ENCODE measurements around the gene WDR7.
"Not testable (repeated sequence)": the region's sequence is repeated elsewhere in the genome, so short reads cannot be mapped to it uniquely, and the experiment has no call there.

The WDR7 gene

DNA sequence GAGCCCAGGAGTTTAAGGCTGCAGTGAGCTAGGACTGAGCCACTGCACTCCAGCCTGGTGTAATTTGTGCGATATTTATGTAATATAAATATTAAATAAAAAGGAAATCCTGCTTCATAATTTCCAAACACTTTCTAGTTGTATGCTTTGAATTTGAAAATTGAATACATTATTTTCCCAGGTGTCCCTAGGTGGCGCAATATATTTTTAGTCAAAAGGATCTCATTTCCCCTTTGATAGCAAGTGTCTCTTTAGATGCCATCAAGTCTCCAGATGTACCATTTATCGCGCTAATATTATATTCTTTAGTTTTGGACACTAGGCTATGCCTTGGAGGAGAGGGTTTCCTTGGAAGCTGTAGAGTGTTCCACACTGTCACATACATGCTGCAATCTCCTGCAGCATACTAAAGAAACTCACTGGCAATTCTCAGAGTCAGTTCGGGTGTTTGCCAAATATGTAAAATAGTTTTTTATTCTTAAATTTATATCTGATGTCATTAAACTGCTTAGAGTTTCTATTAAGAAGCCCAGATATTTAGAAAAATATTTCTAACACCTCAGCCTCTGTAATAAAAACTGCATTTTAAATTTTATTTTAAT lies 5.6 kb upstream of the WDR7 start:
- no peaks in the 10 kb centered on the region for H3K27me3 Mint-ChIP-seq
- no peak overlapping the region for H3K27ac Mint-ChIP-seq
- H3K4me1 Mint-ChIP-seq (ENCODE audit: low read depth) = peaks cover 9% of the 10 kb centered on the region
- H3K9me3 Mint-ChIP-seq (ENCODE audit: low read depth) = no peaks in the 10 kb centered on the region
- H3K4me3 Mint-ChIP-seq = no peak overlapping the region
- H3K36me3 Mint-ChIP-seq = peaks cover 6% of the 10 kb centered on the region

DNA sequence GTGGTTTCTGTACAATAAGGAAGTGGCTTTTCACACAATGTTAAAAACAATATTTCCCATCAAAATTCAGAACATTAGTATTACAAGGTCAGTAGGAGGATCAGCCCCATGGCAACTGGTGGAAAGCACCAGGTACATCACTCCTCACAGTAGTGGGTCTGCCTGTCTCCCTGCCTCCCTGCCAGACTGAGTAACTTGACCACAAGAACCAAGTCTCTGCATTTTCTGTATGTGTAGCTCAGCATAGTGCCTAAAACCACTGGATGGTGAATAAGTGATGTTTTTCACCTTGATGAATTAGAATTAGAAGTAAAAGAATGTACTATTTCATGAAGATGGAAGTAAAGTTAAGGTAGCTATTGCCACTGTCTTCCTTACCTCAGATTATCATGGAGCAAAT lies 4.1 kb upstream of the WDR7 start:
- Mint-ChIP-seq H3K4me3 (no peak overlapping the region), H3K9me3 (ENCODE audit: low read depth) (no peaks in the 10 kb centered on the region), H3K36me3 (peaks cover 9% of the 10 kb centered on the region), H3K27me3 (no peaks in the 10 kb centered on the region), H3K27ac (no peak overlapping the region), H3K4me1 (ENCODE audit: low read depth) (peaks cover 19% of the 10 kb centered on the region)

DNA sequence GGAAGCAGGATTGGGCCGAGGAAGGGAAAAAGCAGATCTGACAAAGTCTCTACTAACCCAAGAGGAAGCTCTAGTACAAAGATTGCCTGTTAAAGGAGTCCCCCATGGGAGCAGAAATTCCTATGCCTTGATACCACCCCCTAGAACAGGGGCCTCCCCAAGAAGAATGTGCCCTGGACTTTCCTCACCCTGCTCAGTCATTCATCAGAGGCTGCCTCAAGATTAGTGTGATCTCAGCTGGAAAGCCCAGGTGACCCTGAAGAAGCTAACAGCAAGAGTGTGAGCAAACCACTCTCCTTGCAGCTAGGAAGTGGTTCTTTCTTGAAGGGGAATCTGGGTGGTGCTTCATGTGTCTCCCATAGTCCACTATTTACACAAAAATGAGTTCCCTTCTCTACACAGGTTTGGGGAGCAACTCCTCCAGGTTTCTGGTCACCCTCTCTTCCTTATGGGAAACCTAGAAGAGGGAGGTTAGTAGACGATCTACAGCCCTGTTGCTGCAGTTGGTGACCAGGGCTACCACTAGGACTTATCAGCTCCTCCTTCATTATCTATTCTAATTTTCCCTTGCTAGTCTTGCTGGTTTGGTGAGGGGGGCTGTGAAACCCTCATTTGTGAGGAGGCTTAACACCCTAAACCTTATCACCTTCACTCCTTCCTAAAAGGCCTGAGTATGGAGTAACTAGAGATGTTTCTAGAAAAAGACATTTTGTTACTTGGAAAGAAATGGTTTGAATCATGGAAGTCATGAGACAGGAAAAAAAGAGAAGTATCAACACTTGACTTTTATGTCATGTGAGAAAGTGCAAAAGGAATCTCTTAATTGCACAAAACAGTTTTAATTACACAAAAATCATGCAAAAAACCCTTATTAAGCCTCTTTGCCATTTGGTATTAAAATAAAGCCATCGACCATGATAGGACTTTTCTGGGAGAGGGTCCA lies 2.9 kb upstream of the WDR7 start:
- no peak overlapping the region for H3K4me3 Mint-ChIP-seq
- H3K36me3 Mint-ChIP-seq = peaks cover 9% of the 10 kb centered on the region
- peaks cover 29% of the 10 kb centered on the region for H3K4me1 Mint-ChIP-seq (ENCODE audit: low read depth)
- no peaks in the 10 kb centered on the region for H3K27me3 Mint-ChIP-seq
- no peak overlapping the region for H3K27ac Mint-ChIP-seq
- no peaks in the 10 kb centered on the region for H3K9me3 Mint-ChIP-seq (ENCODE audit: low read depth)

DNA sequence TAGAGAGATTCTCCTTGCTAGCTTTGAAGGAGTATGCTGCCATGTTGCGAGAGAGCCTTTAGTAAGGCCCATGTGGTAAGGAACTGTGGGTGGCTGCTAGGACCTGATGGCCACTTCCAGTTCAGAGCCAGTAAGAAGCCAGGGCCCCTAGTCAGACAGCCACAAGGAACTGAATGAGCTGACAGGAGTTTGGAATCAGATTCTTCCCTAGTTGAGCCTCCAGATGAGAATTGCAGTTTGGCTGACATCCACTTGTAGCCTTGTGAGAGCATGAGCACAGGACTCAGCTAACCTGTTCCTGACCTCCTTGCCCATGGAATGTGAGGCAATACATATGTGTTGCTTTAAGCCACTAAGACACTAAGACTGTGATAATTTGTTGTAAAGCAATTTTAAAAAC lies 1.2 kb upstream of the WDR7 start:
- H3K4me1 Mint-ChIP-seq (ENCODE audit: low read depth) = peaks cover 46% of the 10 kb centered on the region
- no peaks in the 10 kb centered on the region for H3K27me3 Mint-ChIP-seq
- H3K36me3 Mint-ChIP-seq = peaks cover 12% of the 10 kb centered on the region
- H3K4me3 Mint-ChIP-seq = peak overlapping the region; percentile 95
- H3K27ac Mint-ChIP-seq = no peak overlapping the region
- peaks cover 7% of the 10 kb centered on the region for H3K9me3 Mint-ChIP-seq (ENCODE audit: low read depth)

DNA sequence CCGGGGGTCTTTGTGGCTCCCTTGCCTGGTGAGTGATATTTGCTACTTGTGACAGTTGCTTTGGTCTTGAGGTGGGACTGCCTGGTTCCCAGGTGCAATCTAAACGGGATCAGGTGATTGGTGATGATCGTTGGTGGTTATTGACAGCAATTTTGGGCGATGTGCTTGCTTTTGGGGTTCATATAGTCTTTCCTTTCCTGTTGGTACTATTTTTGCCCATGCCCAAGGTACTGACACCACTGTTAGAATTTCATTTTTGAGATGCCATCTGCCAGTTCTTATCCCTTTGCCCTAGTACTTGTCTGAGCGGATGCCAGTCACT lies 573 bp downstream of the WDR7 start:
- H3K4me3 Mint-ChIP-seq = peak overlapping the region; percentile 95
- H3K4me1 Mint-ChIP-seq (ENCODE audit: low read depth) = peaks cover 58% of the 10 kb centered on the region
- H3K27ac Mint-ChIP-seq = peak overlapping the region; percentile 96
- no peaks in the 10 kb centered on the region for H3K27me3 Mint-ChIP-seq
- H3K9me3 Mint-ChIP-seq (ENCODE audit: low read depth) = peaks cover 7% of the 10 kb centered on the region
- peaks cover 11% of the 10 kb centered on the region for H3K36me3 Mint-ChIP-seq

DNA sequence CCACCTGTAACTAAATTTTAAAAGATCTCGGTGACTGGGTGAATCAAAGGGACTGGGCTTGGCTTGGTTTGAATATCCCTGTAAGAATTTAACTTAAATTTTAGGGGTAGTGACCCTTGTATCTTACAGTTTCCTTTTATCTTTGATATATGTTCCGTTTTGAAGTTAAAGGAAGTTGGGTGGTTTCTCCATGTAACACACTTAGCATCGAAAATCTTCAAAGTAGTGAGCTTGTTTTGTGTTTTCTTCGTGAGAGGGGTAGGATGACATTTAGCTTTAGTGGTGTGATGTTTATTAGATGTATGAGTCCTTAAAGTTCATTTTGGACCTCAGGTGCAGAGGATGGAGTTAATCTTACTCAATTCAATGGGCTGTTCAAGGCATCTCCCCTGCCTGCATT lies 1.6 kb downstream of the WDR7 start:
- H3K4me1 Mint-ChIP-seq (ENCODE audit: low read depth) = peaks cover 56% of the 10 kb centered on the region
- no peaks in the 10 kb centered on the region for H3K27me3 Mint-ChIP-seq
- peak overlapping the region; percentile 95 for H3K4me3 Mint-ChIP-seq
- peak overlapping the region; percentile 87 for H3K27ac Mint-ChIP-seq
- peaks cover 7% of the 10 kb centered on the region for H3K9me3 Mint-ChIP-seq (ENCODE audit: low read depth)
- peaks cover 6% of the 10 kb centered on the region for H3K36me3 Mint-ChIP-seq

DNA sequence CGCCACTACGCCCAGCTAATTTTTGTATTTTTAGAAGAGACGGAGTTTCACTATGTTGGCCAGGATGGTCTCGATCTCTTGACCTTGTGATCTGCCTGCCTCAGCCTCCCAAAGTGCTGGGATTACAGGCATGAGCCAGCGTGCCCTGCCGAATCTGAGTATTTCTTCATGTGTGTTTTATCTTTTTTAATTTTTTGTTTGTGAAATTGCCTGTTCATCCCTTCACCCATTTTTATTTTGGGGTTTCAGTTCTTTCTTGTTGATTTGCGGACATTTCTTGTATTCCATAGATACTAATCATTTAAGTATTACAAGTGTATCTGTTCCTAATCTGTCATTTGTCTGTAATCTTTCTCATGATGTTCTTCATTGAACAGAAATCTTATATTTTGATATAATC lies 3.1 kb downstream of the WDR7 start:
- H3K27ac Mint-ChIP-seq; H3K4me3 Mint-ChIP-seq; H3K9me3 Mint-ChIP-seq (ENCODE audit: low read depth); H3K27me3 Mint-ChIP-seq: not testable (repeated sequence)
- H3K4me1 Mint-ChIP-seq (ENCODE audit: low read depth) = peaks cover 59% of the 10 kb centered on the region
- H3K36me3 Mint-ChIP-seq = peaks cover 10% of the 10 kb centered on the region

DNA sequence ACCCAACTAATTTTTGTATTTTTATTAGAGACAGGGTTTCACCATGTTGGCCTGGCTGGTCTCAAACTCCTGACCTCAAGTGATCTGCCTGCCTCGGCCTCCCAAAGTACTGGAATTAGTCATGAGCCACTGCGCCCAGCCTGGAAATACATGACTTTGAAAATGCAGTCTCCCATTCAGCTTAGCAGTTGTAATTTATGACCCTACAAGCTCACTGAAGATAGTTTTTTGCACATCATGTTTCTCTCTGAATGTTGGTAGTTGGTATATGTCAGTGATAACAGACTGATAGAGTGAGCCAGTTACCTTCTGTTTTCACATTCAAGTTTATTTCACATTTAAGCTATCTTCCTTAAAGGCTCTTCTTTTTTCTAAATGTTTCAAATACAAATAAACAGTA lies 7.1 kb downstream of the WDR7 start:
- Mint-ChIP-seq H3K27me3 (no peaks in the 10 kb centered on the region), H3K4me3 (no peak overlapping the region), H3K9me3 (ENCODE audit: low read depth) (peaks cover 7% of the 10 kb centered on the region), H3K4me1 (ENCODE audit: low read depth) (peaks cover 57% of the 10 kb centered on the region), H3K36me3 (peaks cover 16% of the 10 kb centered on the region), H3K27ac (no peak overlapping the region)

DNA sequence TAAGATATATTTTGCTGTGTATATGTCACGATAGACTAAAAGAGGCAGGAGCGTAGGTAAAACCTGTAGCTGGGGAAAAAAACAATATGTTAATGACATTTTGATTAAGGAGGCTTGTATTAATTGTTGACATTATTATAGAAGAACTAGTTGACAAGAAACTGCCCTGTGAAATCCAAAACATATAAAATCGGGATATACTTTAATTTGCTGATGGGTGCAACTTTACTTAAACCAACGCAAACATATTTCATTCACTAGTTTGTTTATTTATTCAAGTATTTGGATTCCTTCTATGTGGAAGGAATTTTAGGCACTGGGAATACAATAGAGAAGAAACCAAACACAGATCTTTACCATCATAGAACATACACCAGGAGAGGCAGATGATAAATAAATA lies 8.0 kb downstream of the WDR7 start:
- Mint-ChIP-seq H3K9me3 (ENCODE audit: low read depth) (peaks cover 7% of the 10 kb centered on the region), H3K4me3 (no peak overlapping the region), H3K27me3 (no peaks in the 10 kb centered on the region), H3K36me3 (peaks cover 16% of the 10 kb centered on the region), H3K4me1 (ENCODE audit: low read depth) (peaks cover 55% of the 10 kb centered on the region), H3K27ac (no peak overlapping the region)

DNA sequence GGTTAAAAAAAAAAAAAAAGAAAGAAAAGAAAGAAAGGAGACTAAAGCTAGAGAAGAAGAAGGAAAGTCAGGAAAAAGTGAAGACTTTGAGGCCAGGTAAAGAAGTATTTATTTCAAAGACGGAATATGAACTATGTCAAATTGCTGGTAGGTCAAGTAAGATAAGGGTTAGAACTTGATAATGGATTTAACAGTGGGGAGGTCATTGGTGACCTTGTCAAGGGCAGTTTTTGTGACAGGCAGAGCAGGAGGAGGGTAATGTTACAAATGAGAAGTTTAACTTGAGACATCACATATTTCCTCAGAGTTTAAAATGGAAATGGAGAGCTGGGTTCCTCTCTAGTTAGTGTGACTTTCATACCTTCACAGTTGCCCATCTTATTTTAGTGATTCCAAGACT lies 9.5 kb downstream of the WDR7 start:
- H3K27me3 Mint-ChIP-seq = no peaks in the 10 kb centered on the region
- H3K9me3 Mint-ChIP-seq (ENCODE audit: low read depth) = no peaks in the 10 kb centered on the region
- H3K4me1 Mint-ChIP-seq (ENCODE audit: low read depth) = peaks cover 45% of the 10 kb centered on the region
- H3K27ac Mint-ChIP-seq = no peak overlapping the region
- no peak overlapping the region for H3K4me3 Mint-ChIP-seq
- peaks cover 13% of the 10 kb centered on the region for H3K36me3 Mint-ChIP-seq

DNA sequence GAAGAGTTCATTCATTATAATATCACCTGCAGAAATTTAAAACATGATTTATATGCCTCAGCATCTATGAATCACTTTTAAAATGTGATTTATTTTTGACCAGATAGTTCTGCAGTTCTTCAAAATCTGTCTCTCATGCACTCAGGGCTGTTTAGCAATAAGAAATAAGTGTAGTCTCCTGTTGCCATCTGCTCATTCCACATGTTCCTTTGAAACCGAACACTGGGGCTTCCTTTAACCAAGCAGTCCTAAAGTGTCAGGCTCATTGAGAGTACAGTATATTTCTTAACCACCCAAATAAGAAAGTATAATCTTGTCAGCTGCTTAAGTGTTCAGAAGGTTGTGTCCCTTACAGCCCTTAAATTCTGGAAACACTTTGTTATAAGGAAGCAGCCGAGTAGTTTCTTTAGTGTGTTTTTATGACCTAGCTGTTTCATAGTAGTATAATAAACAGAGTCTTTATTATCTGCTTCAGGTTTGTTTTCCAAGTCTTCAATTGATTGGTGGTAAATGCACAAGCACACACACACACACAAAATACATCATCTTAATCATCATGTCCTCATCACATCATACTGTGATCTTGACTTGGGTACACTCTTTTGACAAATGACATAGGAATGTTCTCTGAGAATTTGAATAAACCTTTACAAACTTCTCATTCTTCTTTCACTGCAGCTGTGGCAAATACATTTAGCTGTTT lies 10.4 kb downstream of the WDR7 start:
- Mint-ChIP-seq H3K27me3 (no peaks in the 10 kb centered on the region), H3K9me3 (ENCODE audit: low read depth) (no peaks in the 10 kb centered on the region), H3K27ac (no peak overlapping the region), H3K4me3 (no peak overlapping the region), H3K36me3 (peaks cover 13% of the 10 kb centered on the region), H3K4me1 (ENCODE audit: low read depth) (peaks cover 44% of the 10 kb centered on the region)

DNA sequence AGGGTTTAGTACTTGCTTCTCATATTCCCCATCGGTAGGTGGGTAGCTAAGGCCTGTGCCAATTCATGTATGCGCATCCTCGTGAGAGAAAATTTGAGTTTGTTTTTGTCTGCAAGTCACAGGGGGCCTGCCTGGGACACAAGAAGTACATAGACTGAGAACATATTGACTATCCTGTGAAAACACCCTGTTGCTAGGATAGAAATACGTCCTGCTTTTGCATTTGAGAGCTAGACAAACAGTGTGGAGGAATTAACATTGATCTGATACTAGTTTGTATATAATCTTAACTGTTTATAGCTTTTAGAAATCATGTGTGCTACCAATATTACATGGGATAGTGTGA lies 10.9 kb downstream of the WDR7 start:
- H3K4me3 Mint-ChIP-seq = no peak overlapping the region
- H3K27ac Mint-ChIP-seq = no peak overlapping the region
- H3K9me3 Mint-ChIP-seq (ENCODE audit: low read depth) = no peaks in the 10 kb centered on the region
- H3K27me3 Mint-ChIP-seq = no peaks in the 10 kb centered on the region
- H3K36me3 Mint-ChIP-seq = peaks cover 13% of the 10 kb centered on the region
- H3K4me1 Mint-ChIP-seq (ENCODE audit: low read depth) = peaks cover 45% of the 10 kb centered on the region

DNA sequence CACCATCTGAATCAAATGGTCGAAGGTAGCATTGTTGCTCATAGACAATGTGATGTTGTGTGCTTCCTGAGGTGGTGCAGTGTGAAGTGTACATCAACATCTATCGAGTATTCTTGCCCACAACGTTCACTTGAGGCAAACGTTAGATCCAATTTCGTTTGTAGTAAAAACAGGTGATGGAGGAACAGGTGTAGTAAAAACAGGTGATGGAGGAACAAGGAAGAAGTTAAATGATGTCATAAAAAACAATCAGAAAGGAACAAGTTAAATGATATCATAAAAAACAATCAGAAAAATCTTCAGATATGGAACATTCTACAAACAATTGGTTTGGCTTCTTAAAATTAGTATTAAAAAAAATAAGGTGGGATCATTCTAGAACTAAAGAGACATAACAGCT lies 11.3 kb downstream of the WDR7 start:
- no peak overlapping the region for H3K4me3 Mint-ChIP-seq
- peaks cover 50% of the 10 kb centered on the region for H3K4me1 Mint-ChIP-seq (ENCODE audit: low read depth)
- H3K36me3 Mint-ChIP-seq = peaks cover 13% of the 10 kb centered on the region
- H3K27ac Mint-ChIP-seq = no peak overlapping the region
- H3K9me3 Mint-ChIP-seq (ENCODE audit: low read depth) = no peaks in the 10 kb centered on the region
- H3K27me3 Mint-ChIP-seq = no peaks in the 10 kb centered on the region

DNA sequence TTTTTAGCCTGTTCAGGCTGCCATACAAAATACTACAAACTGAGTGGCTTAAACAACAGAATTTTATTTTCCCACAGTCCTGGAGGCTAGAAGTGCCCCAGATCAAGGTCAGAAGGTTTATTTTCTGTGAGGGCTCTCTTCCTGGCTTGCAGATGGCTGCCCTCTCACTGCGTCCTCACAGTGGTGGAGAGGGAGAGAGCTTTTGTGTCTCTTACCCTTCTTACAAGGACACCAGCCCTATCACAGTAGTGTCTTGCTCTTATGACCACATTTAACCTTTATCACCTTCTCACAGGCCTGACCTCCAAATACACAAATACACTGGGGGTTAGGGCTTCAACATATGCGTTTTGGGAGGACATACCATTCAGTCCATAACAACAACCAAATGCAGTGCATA lies 11.7 kb downstream of the WDR7 start:
- H3K27ac Mint-ChIP-seq = no peak overlapping the region
- peaks cover 13% of the 10 kb centered on the region for H3K36me3 Mint-ChIP-seq
- no peaks in the 10 kb centered on the region for H3K9me3 Mint-ChIP-seq (ENCODE audit: low read depth)
- H3K4me1 Mint-ChIP-seq (ENCODE audit: low read depth) = peaks cover 54% of the 10 kb centered on the region
- H3K4me3 Mint-ChIP-seq = no peak overlapping the region
- H3K27me3 Mint-ChIP-seq = no peaks in the 10 kb centered on the region

DNA sequence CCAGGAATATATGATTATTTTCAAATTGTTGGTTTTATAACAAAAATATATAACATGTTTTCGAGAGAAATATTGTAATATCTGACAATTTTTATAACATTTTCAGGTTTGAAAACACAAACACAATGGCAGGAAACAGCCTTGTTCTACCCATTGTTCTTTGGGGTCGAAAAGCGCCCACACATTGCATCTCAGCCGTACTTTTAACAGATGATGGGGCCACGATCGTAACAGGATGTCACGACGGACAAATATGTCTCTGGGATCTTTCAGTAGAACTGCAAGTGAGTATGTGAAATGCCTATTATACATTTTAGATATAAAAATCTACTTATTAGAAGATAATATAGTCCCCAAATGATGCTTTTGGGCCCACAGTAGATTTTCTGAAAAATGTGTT lies 21.2 kb downstream of the WDR7 start:
- H3K36me3 Mint-ChIP-seq = peaks cover 9% of the 10 kb centered on the region
- no peaks in the 10 kb centered on the region for H3K9me3 Mint-ChIP-seq (ENCODE audit: low read depth)
- H3K27ac Mint-ChIP-seq = no peak overlapping the region
- peaks cover 33% of the 10 kb centered on the region for H3K4me1 Mint-ChIP-seq (ENCODE audit: low read depth)
- H3K27me3 Mint-ChIP-seq = no peaks in the 10 kb centered on the region
- no peak overlapping the region for H3K4me3 Mint-ChIP-seq

All from activated naive CD8-positive, alpha-beta T cell (primary cell).